Activated naive CD4-positive, alpha-beta T cell (primary cell): Measurements from ENCODE around the gene GRIK5.

Experiments used
- DNase-seq, 4 experiments: peaks; one replicate each; lab custom pipeline; 2025; lab: John Stamatoyannopoulos, UW

The GRIK5 gene

GRCh38 chr19:42076380-42076944 is 6.5 kb upstream of the GRIK5 start:
- DNase-seq: peak in 2 of 4 experiments; percentile 25 to 54

GRCh38 chr19:42075616-42076379 is 5.8 kb upstream of the GRIK5 start, which contains the start of gene ZNF574:
Gene ZNF574 (plus strand): TSS chr19:42076166. CDS start chr19:42078607, 2,441 bp downstream.
- peak; percentile 87 to 100 (median 96) for DNase-seq

DNA sequence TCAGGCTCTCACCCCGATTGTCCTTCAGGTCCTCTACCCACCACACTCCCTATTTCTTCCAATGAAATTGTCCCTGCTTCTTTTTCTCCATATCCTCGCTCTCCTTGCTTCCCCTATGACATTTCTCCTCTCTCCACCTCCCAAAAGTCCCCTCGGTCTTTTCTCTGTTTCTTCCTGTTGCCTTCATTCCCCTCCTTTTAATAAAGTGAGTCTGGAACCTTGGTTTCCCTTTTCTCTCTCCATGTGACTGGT is 5.3 kb upstream of the GRIK5 start:
- DNase-seq: no peak

DNA sequence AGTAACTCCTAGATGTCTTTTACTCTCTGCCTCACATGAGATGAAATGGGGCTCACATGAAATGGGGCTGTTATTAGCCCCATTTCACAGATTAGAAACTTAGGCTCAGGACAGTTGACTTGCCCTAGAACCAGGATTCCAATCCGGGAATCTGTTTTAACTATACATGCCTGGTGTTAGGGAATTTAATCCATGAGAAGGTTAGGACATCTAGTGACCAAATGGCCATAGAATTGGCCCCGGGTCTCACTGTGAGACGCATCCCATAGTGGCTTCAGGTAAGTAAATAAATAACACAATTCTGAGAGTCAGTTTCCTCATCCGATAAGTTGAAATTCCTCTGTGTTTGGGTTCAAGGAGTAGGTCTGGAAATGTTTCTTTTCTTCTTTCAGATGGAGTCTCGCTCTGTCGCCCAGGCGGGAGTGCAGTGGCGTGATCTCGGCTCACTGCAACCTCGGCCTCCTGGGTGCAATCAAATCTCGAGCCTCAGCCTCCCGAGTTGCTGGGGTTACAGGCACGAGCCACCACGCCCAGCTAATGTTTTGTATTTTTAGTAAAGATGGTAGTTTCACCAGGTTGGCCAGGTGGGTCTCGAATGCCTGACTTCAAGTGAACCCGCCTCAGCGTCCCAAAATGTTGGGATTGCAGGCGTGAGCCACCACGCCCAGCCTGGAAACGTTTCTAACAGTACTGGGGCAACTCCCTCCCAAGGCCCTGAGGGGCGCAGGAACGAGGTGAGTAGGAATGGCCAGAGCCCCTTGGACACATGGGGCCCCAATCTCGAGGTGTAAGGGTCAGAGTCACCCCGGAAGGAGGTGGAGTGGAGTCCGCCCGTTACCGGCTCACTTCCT is 4.7 kb upstream of the GRIK5 start:
- no peak for DNase-seq

GRCh38 chr19:42071247-42071646 is 1.2 kb upstream of the GRIK5 start:
- no peak for DNase-seq

GRCh38 chr19:42068756-42069571 is 1.0 kb downstream of the GRIK5 start:
- no peak for DNase-seq

DNA sequence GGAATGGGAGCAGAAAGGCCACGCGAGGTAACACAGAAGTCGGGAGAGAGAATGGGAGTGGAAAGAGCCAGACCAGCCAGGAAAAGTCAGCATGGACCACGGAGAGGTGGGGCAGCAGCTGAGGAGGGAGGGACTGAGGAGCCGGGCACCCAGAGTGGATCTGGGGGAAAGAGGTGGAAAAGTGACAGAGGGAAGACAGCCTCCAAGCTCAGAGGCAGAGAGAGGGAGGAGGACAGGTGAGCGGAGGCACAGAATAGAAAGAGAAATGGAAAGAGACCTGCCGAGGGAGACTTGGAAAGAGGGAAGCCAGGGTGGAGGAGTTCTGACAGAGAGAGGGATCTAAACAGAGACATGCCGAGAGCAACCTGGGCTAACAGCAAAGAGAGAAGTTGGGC is 1.6 kb downstream of the GRIK5 start:
- no peak for DNase-seq

DNA sequence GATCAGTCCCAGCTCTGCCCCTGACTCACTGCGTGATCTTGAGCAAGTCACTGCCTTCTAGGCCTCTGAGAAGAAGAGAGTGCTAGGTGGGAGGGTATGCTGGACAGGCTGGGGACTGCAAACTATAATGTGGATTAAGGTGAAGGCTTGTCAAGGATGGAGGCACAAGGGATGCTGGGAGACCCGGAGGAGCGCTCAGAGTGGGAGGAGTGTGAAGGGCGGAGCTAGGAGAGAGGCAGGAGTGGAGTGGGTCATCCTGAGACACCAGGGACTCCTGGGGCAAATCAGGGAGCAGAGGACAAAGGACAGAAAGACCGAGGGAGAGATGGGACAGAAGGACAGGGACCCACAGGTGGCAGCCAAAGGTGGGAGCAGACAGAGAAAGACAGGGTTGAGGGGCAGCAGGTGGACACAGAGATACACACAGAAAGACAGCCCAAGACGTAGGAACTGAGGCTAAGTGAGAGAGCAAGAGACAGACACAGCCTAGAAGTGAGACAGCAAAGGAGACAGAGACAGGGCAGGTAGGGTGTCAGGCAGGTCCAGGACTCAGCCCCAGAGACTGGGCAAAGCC is 2.6 kb downstream of the GRIK5 start:
- DNase-seq: no peak

DNA sequence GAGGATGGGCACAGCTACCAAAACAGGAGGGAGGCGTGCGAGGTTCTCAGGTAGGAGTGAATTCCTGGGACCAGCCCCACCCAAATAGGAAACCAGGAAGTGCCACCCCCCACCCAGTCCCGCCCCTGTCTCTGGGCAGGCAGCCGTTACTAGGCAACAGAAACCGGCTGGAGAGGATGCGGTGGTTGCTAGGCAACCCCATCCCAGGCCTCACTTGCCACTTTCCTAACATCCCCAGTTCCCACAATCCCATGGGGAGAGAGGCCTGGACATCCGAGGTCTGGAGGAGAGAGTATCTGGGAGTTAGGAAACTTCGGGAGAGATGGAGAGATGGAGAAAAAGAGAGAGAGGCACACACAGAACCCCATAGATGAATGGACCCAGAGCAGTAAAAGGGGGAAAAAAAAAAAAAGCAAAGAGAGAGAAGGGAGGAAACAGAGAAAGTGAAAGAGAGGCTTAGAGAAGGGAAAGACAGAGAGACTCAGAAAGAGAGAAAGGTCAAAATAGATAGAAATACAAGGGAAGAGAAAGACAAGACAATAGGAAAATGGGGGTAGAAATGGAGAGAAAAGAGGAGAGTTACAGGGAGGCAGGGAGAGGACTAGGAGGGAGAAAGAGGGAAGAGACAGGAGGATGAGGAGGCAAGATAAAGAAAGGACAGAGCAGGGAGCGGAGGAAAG is 3.8 kb downstream of the GRIK5 start:
- DNase-seq: no peak

DNA sequence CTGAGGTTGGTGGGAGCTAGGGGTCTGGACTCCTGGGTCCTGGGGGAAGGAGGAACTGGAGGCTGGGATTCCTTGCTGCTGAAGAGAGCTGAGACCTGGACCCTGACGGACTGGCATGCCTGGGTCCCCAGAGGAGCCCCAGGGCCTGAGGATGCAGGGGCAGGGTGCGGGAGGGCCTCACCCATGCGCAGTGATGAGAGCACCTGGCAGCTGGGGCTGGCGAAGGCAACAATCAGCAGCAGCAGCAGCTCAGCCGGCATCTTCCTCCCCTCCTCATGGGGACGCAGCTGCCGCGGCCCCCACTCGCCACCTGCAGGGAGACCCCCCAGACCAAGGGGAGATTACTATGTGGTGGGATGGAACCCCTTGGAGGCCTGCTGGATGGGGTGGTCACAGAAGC is 4.5 kb downstream of the GRIK5 start:
- DNase-seq: no peak

GRCh38 chr19:42065051-42065450 is 5.0 kb downstream of the GRIK5 start:
- no peak for DNase-seq

DNA sequence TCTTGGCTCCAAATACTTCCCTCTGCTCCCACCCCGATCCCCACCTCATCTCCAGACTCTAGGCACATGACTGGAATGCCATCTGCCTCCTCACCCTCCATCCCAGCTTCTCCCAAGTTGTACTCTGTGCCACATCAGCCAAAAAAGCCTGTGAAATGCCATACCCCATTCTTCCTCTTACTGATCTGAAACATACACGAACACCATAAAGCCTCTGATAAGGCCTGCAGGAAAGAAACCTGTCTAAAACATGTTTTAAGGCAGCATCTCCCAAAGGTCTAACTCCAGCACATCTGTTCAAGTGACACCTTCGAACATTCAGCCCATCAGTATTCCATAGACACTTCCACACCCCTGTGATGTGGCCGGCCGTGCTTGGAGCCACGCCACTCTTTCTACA is 5.6 kb downstream of the GRIK5 start:
- no peak for DNase-seq

DNA sequence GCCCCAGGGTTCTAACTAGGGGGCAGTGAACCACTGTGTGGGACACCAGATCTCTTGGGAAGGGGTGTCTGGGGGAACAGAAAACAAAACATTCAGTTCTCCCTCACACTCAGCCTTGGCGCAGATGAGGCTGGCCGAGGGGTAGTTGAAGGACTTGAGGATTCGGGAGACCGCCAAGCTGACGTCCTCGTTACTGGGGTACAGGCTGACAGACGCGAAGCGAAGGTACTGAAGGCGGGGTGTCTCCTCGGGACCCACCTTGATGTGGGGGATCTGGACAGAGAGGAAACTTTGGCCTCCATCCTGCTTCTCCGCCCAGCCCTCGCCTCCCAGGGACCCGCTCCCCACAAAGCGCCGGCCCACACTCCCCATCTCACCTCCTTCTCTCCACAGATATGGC is 7.6 kb downstream of the GRIK5 start:
- DNase-seq: no peak

- DNase-seq: no peak
Observed at GRCh38 chr19:42060117-42060516, 9.9 kb downstream of the GRIK5 start.

DNA sequence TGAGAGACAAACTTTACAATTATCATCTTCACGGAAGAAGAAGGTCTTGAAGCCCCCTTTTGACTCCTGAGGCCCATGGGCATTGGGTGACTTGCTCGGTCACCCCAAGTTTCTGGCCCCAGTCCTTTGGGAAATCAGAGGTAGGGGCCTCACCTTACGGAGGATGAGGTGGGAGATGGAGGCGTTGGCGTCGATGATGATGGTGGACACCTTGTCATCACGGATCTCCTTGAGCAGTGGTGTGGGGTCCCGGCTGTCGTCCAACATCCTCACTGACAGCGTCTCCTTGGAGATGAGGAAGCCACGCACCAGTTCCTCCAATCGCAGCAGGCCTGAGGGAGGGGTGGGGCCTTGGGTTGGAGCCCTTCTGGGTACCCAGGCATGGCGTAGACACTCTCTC is 10.8 kb downstream of the GRIK5 start:
- no peak for DNase-seq

- no peak for DNase-seq
Observed at GRCh38 chr19:42057846-42058245, 12.2 kb downstream of the GRIK5 start.

DNA sequence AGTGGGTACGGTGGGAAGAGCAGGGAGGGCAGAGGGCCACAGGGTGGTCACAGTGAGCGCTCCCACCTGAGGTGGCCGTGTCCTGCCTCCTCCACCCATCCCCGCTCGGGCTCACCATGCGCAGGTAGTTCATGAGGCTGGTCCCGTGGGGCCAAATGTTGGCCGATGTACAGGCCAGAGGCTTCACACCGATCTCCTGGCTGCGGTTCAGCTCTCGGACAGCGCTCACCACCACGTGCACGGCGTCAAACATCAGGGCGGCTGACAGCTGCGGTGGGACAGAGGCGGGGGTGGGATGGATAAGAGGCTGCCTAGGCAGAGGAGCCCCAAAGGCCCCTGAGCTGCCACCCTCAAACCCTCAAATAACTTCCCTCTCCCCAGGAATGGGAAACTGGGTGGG is 15.8 kb downstream of the GRIK5 start:
- no peak for DNase-seq

- no peak for DNase-seq
Observed at GRCh38 chr19:42053037-42053935, 16.7 kb downstream of the GRIK5 start.

DNA sequence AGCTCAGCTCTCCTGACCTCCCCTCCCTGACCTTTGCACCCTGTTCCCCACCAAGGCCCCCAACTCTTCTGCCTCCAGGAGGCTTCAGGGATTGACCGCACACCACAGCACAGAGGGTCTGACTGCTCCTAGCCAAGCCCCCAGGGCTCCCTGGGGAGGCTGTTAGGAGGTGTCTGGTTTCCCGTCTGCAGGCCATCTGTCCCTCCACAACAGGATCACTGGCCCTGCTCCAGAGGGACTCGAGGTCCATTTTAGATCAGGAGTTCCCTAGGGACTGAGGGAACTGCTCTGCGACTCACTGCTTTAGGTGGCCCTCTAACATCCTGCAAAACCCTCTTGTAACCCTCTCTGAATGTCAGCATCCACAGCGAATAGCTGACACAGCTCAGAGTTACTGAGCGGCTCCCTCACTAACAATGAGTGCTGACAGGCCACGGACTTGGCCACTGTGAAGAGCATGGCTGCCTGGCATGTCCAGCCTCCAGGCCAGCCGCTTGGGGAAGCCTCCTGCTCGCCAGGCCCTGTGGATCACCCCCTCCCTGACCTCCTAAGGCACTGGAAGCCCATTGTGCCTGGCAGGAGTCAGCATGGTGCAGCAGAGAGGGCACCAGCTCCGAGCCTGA is 17.7 kb downstream of the GRIK5 start:
- DNase-seq: no peak
